Keratinocyte (primary cell): ENCODE data around the gene CD209. TPM values are rescaled to one million over a fixed set of nuclear protein-coding genes. Genes with fewer than 3 reads are reported as not detected.

Experiments used
- DNase-seq: peaks from one replicate; pipeline ENCODE4 v3.0.0-alpha.2; 2011; ENCODE audit warnings: low read depth, missing footprints, low spot score
- FAIRE-seq: peaks from 2 replicates; lab custom pipeline; 2011; peaks lifted over from hg19 to GRCh38; lab: Jason Lieb, UNC
- H2AFZ ChIP-seq: 2 replicates; pipeline ENCODE4 v1.6.0; 2012; ENCODE audit warnings: low read length, control low read depth, inconsistent platforms; ENCODE audit not compliant: control insufficient read depth
- H3K27ac ChIP-seq: 2 replicates; pipeline ENCODE4 v1.5.1; 2011; ENCODE audit warnings: low read length; ENCODE audit not compliant: control insufficient read depth, insufficient read depth
- H3K27me3 ChIP-seq: 3 replicates; pipeline ENCODE4 v1.6.0; 2011; ENCODE audit warnings: low read length; ENCODE audit not compliant: control insufficient read depth, insufficient read depth; ENCODE audit errors: extremely low read depth
- H3K36me3 ChIP-seq, 2 experiments: 2 replicates in 1 of 2; 3 replicates in 1 of 2; pipeline ENCODE4 v1.5.1; 2011; ENCODE audit warnings: low read length in 2 of 2, mild to moderate bottlenecking in 1 of 2; ENCODE audit not compliant: control insufficient read depth in 2 of 2, insufficient read depth in 2 of 2; ENCODE audit errors: extremely low read depth in 1 of 2
- H3K4me1 ChIP-seq: 3 replicates; pipeline ENCODE4 v1.5.1; 2011; ENCODE audit warnings: low read length; ENCODE audit not compliant: control insufficient read depth, insufficient read depth; ENCODE audit errors: extremely low read depth
- H3K4me2 ChIP-seq: 3 replicates; pipeline ENCODE4 v1.6.0; 2011; ENCODE audit warnings: low read depth, low read length; ENCODE audit not compliant: control insufficient read depth, insufficient read depth; ENCODE audit errors: extremely low read depth
- H3K4me3 ChIP-seq, 3 experiments: fragments of 200-600 bp in 1 of 3; sonication (generic) in 1 of 3; 2 replicates in 2 of 3; 3 replicates in 1 of 3; pipeline ENCODE4 v1.5.1; 2011 to 2016; ENCODE audit warnings: low read length in 3 of 3, mild to moderate bottlenecking in 3 of 3, control low read depth in 2 of 3, inconsistent platforms in 1 of 3, low read depth in 1 of 3, mixed read lengths in 1 of 3, mixed run types in 1 of 3, moderate library complexity in 1 of 3; ENCODE audit not compliant: control insufficient read depth in 2 of 3, insufficient read depth in 2 of 3; ENCODE audit errors: extremely low read depth in 1 of 3
- H3K79me2 ChIP-seq: 2 replicates; pipeline ENCODE4 v1.6.0; 2012; ENCODE audit warnings: low read length; ENCODE audit not compliant: control insufficient read depth, insufficient read depth
- H3K9ac ChIP-seq: 3 replicates; pipeline ENCODE4 v1.6.0; 2011; ENCODE audit warnings: low read length; ENCODE audit not compliant: control insufficient read depth, insufficient read depth; ENCODE audit errors: extremely low read depth
- H3K9me1 ChIP-seq: 3 replicates; pipeline ENCODE4 v1.6.0; 2011; ENCODE audit warnings: low read length; ENCODE audit not compliant: control insufficient read depth, insufficient read depth; ENCODE audit errors: extremely low read depth
- H3K9me3 ChIP-seq: 2 replicates; pipeline ENCODE4 v1.5.1; 2012; ENCODE audit warnings: low read depth, low read length; ENCODE audit not compliant: control insufficient read depth
- H4K20me1 ChIP-seq: 3 replicates; pipeline ENCODE4 v1.6.0; 2011; ENCODE audit warnings: low read length; ENCODE audit not compliant: control insufficient read depth, insufficient read depth; ENCODE audit errors: extremely low read depth
- EZH2 ChIP-seq: IDR thresholded peaks from one replicate; pipeline ENCODE4 v1.6.1; 2012; ENCODE audit warnings: inconsistent platforms, mild to moderate bottlenecking, low read length, moderate library complexity
- dilution Hi-C: fragments of 300-500 bp; cut with MboI; formaldehyde crosslinking; loops from one replicate; pipeline ENCODE4 v1.7.0; 2020; ENCODE audit warnings: low sequenced_read_pairs; ENCODE audit not compliant: extremely low pct_ligation_motif_present
- polyA plus RNA-seq, 5 experiments: library from polyadenylated mRNA; depleted of rRNA in 3 of 5; stranded (reverse) in 3 of 5; stranded (forward) in 1 of 5; unstranded in 1 of 5; fragments of >200 nt; gene quantifications; 1 replicate in 1 of 5; 2 replicates in 3 of 5; 3 replicates in 1 of 5; pipeline versions ENCODE4 v1.2.1 to v1.2.3, GENCODE V29; 2011 to 2012; ENCODE audit warnings: missing spikeins in 2 of 5, low read depth in 1 of 5, low replicate concordance in 1 of 5
- TF ChIP-seq, protein P1 (sequence below), 3 experiments: IDR thresholded peaks in 1 of 3; conservative IDR thresholded peaks in 1 of 3; optimal IDR thresholded peaks in 1 of 3; 2 replicates in 2 of 3; 3 replicates in 1 of 3; pipeline versions ENCODE3 to v1.5.1; 2011; ENCODE audit warnings: low read length in 3 of 3, mild to moderate bottlenecking in 3 of 3, moderate library complexity in 2 of 3, control low read depth in 1 of 3, inconsistent platforms in 1 of 3; ENCODE audit not compliant: insufficient read depth in 2 of 3; ENCODE audit errors: extremely low read depth in 1 of 3

CD209 gene
- polyA plus RNA-seq, 1 donor (not counting 4 experiments of a cell fraction or from before 2014, with no cell fraction given): not detected

DNA sequence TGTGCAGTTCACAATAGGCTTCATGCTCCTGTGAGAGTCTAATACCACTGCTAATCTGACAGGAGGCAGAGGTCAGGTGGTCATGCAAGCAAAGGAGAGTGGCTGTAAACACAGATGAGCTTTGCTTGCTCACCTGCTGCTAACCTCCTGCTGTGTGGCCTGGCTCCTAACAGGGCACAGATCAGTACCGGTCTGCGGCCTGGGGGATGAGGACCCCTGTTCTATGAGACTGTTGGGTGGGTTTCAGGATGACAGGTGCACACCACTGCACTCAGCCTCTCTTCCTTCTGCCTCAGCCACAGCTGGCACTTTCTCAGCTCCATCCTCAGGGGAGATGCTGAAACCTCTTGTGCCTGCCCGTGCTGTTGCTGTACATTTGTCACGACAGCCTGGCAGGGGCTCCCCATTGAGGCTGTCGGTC is 25.1 kb downstream of the CD209 start:
- TF ChIP-seq, protein P1, sequence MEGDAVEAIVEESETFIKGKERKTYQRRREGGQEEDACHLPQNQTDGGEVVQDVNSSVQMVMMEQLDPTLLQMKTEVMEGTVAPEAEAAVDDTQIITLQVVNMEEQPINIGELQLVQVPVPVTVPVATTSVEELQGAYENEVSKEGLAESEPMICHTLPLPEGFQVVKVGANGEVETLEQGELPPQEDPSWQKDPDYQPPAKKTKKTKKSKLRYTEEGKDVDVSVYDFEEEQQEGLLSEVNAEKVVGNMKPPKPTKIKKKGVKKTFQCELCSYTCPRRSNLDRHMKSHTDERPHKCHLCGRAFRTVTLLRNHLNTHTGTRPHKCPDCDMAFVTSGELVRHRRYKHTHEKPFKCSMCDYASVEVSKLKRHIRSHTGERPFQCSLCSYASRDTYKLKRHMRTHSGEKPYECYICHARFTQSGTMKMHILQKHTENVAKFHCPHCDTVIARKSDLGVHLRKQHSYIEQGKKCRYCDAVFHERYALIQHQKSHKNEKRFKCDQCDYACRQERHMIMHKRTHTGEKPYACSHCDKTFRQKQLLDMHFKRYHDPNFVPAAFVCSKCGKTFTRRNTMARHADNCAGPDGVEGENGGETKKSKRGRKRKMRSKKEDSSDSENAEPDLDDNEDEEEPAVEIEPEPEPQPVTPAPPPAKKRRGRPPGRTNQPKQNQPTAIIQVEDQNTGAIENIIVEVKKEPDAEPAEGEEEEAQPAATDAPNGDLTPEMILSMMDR (optimal IDR thresholded peaks at IDR 0.05 in 1 of 3, IDR thresholded peaks at IDR 0.05 in 1 of 3, conservative IDR thresholded peaks at IDR 0.05 in 1 of 3; ENCODE audit: extremely low read depth in 1 of 3, insufficient read depth in 2 of 3, low read length in 3 of 3): no peak
- TF ChIP-seq EZH2: no peak
- Histone ChIP-seq H3K4me3 (no peak overlapping the region), H2AFZ (no peak overlapping the region), H3K79me2 (no peaks in the 10 kb centered on the region), H3K4me2 (no peak overlapping the region), H3K9ac (no peak overlapping the region), H3K27me3 (no peaks in the 10 kb centered on the region), H3K36me3 (no peaks in the 10 kb centered on the region), H4K20me1 (no peaks in the 10 kb centered on the region), H3K9me3 (no peaks in the 10 kb centered on the region), H3K4me1 (no peaks in the 10 kb centered on the region), H3K27ac (no peak overlapping the region), H3K9me1 (no peaks in the 10 kb centered on the region)
- dilution Hi-C loops: no loop called here
- no peak for DNase-seq
- no peak for FAIRE-seq

DNA sequence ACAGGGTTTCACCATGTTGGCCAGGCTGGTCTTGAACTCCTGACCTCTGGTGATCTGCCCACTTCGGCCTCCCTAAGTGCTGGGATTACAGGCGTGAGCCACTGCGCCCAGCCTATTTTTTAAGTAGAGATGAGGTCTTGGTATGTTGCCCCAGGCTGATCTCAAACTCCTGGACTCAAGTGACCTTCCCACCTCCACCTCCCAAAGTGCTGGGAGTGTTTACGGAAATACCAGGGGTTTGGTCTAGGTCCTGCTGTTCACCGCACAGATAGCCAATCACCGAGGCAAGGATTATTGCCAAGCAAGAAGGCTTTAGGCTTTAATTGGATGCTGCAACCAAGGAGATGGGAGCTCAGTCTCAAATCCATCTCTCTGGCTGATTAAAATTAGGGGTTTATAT is 27.0 kb downstream of the CD209 start:
- Histone ChIP-seq H3K27me3 (no peaks in the 10 kb centered on the region), H3K79me2 (no peaks in the 10 kb centered on the region), H3K27ac (no peak overlapping the region), H3K9me3 (no peaks in the 10 kb centered on the region), H4K20me1 (no peaks in the 10 kb centered on the region), H3K9me1 (no peaks in the 10 kb centered on the region), H3K36me3 (no peaks in the 10 kb centered on the region), H3K9ac (no peak overlapping the region), H2AFZ (no peak overlapping the region), H3K4me1 (no peaks in the 10 kb centered on the region), H3K4me2 (no peak overlapping the region), H3K4me3 (no peak overlapping the region)
- no peak for DNase-seq
- no peak for FAIRE-seq
- dilution Hi-C loops: no loop called here
- TF ChIP-seq EZH2: no peak
- TF ChIP-seq, protein P1 (optimal IDR thresholded peaks at IDR 0.05 in 1 of 3, IDR thresholded peaks at IDR 0.05 in 1 of 3, conservative IDR thresholded peaks at IDR 0.05 in 1 of 3; ENCODE audit: extremely low read depth in 1 of 3, insufficient read depth in 2 of 3, low read length in 3 of 3): no peak
